D341Med (cell line): ENCODE data around the gene ANKRD18B.
A peak's percentile ranks its signal among the peaks of the same experiment; 100 is the strongest.
"Not testable (repeated sequence)": the region's sequence is repeated elsewhere in the genome, so short reads cannot be mapped to it uniquely, and the experiment has no call there.

ENCODE experiments used
- DNase-seq: peaks from one replicate; pipeline ENCODE4 v3.0.0; 2012; ENCODE audit warnings: low spot score

ANKRD18B gene

DNA sequence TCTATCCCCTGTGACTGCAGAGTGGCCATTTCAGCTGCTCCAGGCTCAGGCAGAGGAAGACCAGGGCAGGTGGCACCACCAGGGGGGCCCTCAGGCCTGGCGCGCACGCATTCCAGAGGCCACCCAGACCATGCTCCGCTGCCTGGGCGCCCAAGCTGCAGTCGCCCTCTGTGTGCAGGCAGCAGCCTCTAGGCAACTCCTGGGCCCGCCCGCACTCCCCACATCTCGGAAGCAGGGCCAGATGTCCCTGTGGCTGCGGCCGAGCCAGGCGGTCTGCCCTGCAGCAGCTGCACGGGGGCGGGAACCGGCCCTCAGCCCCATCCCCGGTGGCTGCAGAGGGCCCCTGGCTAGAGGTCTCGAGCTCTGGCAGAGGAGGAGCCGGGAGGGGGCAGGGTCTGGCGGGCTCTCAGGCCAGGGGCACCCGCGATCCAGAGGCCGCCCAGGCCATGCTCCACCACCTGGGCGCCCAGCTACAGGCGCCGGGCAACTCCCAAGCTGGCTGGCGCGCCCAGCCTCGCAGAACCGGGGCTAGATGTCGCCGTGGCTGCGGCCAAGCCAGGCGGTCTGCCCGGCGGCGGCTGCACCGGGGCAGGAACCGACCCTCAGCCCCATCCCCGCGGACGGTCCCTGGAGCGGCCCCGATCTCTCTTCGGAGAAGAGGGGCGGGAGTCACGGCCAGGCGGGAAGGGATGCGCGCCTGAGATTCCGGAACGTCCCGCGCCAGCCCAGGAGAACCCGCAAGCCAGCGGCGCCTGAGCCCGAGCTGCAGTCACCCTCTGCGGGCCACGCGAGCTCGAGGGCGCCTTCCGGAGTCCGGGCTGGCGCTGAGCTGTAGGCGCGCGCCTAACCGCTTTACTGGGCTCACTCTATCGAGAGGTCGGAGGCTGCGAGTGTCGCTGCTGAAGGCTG lies at the start of gene ANKRD18B:
TSS of gene ANKRD18B (plus strand) at position 855 of the 909 bp plus-strand sequence. CDS start 239 bp downstream, outside the sequence.
- DNase-seq = peak; percentile 63

- DNase-seq = no peak
Measured at GRCh38 chr9:33475357-33475756, 48.7 kb upstream of the ANKRD18B start.

DNA sequence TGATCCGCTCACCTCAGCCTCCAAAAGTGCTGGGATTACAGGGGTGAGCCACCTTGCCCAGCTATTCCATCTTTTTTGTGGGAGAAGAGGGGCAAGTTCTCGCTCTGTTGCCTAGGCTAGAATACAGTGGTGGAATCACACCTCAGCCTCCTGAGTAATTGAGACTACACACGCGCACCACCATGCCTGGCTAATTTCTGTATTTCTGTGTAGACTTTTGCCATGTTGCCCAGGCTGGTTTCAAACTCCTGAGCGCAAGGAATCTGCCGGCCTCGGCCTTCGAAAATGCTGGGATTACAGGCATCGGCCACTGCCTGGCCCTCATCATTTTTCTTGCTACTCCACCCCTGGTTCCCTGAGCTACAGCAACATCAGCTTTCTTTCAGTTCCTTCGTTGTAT lies 47.5 kb upstream of the ANKRD18B start:
- no peak for DNase-seq

- DNase-seq = no peak
Measured at GRCh38 chr9:33480106-33480505, 43.9 kb upstream of the ANKRD18B start.

- DNase-seq = no peak
Measured at GRCh38 chr9:33480976-33481375, 43.1 kb upstream of the ANKRD18B start.

- DNase-seq = not testable (repeated sequence)
Measured at GRCh38 chr9:33485312-33485711, 38.7 kb upstream of the ANKRD18B start.

- no peak for DNase-seq
Measured at GRCh38 chr9:33489066-33489465, 35.0 kb upstream of the ANKRD18B start.

- not testable (repeated sequence) for DNase-seq
Measured at GRCh38 chr9:33493819-33494218, 30.2 kb upstream of the ANKRD18B start.

GRCh38 chr9:33498387-33498786 lies 25.7 kb upstream of the ANKRD18B start:
- DNase-seq = no peak

GRCh38 chr9:33506626-33507370 lies 17.3 kb upstream of the ANKRD18B start:
- no peak for DNase-seq

GRCh38 chr9:33510262-33511183 lies 13.5 kb upstream of the ANKRD18B start:
- peak; percentile 24 for DNase-seq

DNA sequence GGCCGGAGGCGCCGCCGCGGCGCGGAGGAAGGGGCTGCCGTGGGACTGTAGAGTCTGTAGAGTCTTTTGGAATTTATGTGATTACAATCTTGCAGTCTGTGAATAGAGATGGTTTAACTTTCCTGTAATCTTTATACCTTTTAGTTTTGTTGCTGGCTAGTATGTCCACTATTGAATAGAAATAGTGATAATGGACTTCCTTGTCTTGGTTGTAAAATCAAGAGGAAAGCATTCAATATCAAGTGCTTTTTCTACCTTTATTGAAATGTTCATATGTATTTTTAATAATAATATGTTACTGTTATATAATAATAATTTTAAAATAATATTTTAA lies 12.9 kb upstream of the ANKRD18B start:
- DNase-seq = not testable (repeated sequence)

DNA sequence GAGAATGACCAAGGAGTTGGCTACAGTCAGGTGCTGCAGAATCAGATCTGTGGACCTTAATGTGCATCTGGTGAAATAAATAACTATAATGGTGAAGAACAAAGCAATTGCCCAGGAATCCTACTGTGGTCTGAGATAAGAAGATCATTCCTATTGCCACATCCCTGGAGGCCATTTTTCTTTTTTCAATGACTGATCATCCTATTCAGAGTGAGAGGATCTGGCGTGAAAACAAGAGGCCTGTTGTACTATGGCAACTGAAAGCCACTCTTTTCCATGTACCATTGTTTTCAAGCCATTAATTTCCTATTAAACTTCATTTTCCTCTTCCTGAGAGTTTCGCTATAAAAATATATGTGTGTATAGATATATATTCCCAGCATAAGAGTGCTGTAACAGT lies 11.5 kb upstream of the ANKRD18B start:
- not testable (repeated sequence) for DNase-seq

GRCh38 chr9:33515342-33515995 lies 8.6 kb upstream of the ANKRD18B start:
- DNase-seq = not testable (repeated sequence)

DNA sequence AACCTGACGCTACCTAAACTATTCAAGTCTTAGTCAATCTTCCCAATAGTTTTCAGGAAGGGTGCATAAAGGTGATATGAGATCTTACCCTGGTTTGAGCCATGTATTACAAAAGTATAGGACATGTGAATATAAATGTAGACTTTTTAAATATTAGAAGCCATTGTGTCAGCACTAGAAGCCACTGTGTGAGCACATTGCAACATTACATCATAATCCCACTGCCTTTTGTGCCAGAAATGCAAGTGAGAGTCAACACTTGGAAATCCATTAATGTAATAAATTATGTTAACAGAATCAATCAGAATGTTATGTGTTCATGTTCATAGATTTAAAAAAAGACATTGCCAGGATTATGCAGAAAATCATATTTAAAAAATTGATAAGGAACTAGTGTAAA lies 7.7 kb upstream of the ANKRD18B start:
- DNase-seq = not testable (repeated sequence)

- DNase-seq = peak; percentile 48
Measured at GRCh38 chr9:33517373-33517772, 6.7 kb upstream of the ANKRD18B start.

- DNase-seq = not testable (repeated sequence)
Measured at GRCh38 chr9:33517934-33518577, 6.0 kb upstream of the ANKRD18B start.

DNA sequence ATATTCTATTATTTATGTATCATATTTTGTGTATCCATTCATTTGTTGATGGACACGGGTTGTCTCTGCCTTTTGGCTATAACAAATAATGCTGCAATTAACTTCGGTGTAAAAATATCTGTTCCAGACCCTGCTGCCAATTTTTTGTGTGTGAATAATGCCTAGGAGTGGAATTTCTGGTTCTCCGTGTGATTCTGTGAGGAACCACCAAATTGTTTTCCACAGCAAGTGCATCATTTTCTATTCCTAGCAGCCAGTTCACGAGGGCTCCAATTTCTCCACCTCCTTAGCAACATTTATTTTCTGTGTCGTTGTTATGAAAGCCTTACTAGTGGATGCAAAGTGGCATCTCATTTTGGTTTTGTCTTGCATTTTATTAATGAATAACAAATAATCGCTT lies 2.2 kb upstream of the ANKRD18B start:
- DNase-seq = not testable (repeated sequence)

- peak; percentile 20 for DNase-seq
Measured at GRCh38 chr9:33524306-33524947, 376 bp downstream of the ANKRD18B start.

DNA sequence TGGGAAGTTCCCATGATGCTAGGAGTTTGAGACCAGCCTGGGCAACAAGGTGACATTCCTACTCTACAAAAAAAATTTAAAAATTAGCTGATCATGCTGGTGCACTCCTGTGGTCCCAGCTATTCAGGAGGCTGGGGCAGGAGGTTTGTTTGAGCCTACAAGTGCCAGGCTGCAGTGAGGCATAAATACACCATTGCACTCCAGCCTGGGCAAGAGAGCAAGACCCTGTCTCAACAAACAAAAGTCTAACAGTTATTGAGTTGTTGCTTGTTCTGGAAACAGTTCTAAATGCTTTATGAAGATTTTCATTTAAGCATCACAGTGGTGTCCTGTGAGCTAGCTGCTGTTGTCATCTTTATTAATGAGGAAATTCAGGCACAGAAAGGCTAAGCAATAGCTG lies 4.0 kb downstream of the ANKRD18B start:
- not testable (repeated sequence) for DNase-seq
